Measurements from ENCODE around the gene MVB12B.

MVB12B gene

DNA sequence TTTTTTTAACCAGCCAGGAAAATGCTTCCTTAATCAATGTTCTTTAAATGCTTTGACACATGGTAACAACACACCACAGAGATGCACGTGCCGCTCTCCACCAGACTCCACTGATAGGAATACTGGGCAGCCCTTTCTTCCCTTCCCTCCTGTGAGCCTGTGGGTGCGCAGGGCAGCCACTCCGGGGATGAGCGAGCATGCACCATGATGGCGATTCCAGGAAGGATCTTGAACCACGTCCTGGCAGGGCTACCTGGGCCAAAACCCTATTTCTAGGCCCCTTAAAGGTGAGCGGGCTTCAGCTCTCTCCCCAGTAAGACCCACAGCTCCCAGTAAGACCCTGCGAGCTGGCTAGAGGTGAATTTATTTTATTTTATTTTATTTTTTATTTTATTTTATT lies 128.2 kb downstream of the MVB12B start:
- H3K4me3 ChIP-seq (replicated peaks; ENCODE audit: low read depth, low read length): no peak overlapping the region
- DNase-seq (ENCODE audit: extremely low read depth, low read depth): no peak
- TF ChIP-seq, protein P1, sequence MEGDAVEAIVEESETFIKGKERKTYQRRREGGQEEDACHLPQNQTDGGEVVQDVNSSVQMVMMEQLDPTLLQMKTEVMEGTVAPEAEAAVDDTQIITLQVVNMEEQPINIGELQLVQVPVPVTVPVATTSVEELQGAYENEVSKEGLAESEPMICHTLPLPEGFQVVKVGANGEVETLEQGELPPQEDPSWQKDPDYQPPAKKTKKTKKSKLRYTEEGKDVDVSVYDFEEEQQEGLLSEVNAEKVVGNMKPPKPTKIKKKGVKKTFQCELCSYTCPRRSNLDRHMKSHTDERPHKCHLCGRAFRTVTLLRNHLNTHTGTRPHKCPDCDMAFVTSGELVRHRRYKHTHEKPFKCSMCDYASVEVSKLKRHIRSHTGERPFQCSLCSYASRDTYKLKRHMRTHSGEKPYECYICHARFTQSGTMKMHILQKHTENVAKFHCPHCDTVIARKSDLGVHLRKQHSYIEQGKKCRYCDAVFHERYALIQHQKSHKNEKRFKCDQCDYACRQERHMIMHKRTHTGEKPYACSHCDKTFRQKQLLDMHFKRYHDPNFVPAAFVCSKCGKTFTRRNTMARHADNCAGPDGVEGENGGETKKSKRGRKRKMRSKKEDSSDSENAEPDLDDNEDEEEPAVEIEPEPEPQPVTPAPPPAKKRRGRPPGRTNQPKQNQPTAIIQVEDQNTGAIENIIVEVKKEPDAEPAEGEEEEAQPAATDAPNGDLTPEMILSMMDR (IDR thresholded peaks at IDR 0.05; ENCODE audit: low read depth, low read length, missing control alignments): no peak

DNA sequence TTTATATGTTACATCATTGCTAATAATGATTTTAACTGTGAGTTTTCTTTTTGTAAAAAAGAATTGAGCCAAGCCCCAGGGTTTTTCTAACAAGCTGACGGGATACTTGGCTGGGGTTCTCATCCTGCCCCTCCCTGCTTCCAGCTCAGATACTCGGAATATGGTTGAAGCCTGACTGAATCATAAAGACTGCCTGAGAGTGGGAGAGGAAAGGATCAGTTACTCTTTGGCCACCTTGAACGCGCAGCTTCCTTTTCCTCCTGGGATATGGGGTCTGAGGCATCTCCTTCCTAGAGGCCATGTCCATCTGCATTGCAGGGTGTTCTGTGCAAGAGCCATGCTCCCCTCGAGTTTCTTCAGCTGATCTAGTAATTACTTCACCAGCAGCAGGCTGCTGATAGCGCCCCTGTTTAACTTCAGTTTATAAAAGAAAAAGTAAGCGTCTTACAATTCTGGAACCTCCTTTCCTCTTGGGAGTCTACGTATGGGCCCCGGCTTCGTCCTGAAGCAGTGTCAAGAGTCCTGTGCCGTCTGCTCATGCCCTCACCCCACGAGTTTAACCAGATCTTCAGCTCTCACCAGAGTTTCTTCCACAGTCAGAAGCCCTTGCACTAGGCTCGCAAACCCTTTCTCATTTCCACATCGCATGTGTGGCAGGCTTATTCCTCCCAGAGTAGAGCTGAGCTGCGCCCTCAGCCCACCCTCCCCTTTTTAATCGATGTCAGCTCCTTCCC lies 130.0 kb downstream of the MVB12B start:
- no peak overlapping the region for H3K4me3 ChIP-seq (replicated peaks; ENCODE audit: low read depth, low read length)
- TF ChIP-seq, protein P1 (IDR thresholded peaks at IDR 0.05; ENCODE audit: low read depth, low read length, missing control alignments): no peak
- no peak for DNase-seq (ENCODE audit: extremely low read depth, low read depth)

DNA sequence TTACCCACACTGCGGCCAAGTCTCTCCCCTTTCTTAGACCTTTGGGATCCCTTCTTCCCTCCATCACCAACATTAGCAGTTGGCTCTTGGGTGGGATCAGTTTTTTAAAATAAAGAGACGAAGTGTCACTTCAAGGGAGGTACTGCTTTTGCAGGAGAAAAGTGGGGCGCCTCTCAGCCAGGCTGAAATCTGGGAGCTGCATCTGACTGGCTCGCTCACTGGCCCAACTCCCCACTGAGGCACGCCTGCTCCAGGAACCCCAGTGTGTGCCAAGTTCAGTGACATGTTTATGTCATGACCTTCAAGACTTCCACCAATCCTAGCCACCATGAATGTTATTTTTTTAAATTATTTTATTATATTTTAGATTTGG lies 130.5 kb downstream of the MVB12B start:
- H3K4me3 ChIP-seq (replicated peaks; ENCODE audit: low read depth, low read length): no peak overlapping the region
- DNase-seq (ENCODE audit: extremely low read depth, low read depth): no peak
- TF ChIP-seq, protein P1 (IDR thresholded peaks at IDR 0.05; ENCODE audit: low read depth, low read length, missing control alignments): no peak

DNA sequence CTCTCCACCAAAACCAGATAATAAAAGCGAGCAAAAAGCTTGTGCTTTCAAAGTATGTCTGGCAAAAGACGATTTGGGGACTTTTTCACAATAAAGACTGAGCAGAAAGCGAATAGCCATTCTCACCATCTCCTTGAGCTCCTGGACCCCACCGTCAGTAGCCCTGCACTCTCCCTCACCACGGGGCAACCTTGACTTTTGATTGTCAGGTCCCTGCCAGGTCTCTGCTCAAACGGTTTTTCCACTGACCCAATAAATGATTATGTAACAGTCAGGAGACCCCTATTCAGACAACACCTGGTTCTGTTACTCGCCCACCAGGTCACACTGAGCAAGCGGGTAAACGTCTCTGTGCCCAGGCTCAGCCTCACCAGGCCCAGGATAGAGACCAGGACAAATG lies 131.3 kb downstream of the MVB12B start:
- DNase-seq (ENCODE audit: extremely low read depth, low read depth): no peak
- TF ChIP-seq, protein P1 (IDR thresholded peaks at IDR 0.05; ENCODE audit: low read depth, low read length, missing control alignments): no peak
- no peak overlapping the region for H3K4me3 ChIP-seq (replicated peaks; ENCODE audit: low read depth, low read length)

DNA sequence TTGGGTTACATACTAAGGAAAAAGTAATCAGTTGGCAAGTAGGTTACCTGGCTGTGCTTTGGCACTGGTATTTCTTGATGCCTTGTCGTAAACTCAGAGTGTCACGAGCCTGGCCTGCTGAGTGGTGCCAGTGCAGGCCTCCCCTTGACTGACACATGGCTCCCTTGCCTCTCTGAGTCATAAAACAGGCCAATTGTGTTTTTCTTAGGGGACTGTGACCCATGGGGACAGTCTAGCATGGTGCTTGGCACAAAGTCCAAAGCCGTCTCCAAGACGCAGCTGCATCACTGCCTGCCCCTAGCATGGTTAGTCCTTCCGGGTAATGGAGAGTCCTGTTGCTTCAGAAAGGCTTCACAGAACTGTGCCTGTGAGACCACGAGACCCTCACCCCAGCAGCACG lies 132.5 kb downstream of the MVB12B start:
- no peak for DNase-seq (ENCODE audit: extremely low read depth, low read depth)
- TF ChIP-seq, protein P1 (IDR thresholded peaks at IDR 0.05; ENCODE audit: low read depth, low read length, missing control alignments): no peak

DNA sequence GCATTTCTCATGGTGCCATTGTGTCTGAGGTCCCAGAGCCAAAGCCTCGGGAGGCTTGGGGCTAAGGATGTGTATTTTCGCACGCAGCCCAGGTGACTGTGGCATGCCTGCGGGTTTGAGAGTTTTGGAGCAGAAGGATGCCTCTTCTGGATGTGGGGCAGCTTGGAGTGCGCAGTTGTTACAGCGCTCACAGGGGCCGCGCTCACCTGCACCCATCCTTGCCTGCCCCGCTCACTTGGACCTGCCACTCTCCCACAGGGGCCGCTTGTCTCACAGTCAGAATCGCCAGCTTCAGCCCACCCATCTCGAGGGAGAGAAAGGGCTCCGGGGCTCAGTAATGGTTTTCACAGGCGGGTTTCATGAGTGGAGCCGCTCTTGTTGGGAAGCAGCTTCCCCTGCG lies 132.9 kb downstream of the MVB12B start:
- no peak for DNase-seq (ENCODE audit: extremely low read depth, low read depth)
- no peak overlapping the region for H3K4me3 ChIP-seq (replicated peaks; ENCODE audit: low read depth, low read length)
- TF ChIP-seq, protein P1 (IDR thresholded peaks at IDR 0.05; ENCODE audit: low read depth, low read length, missing control alignments): no peak

More for the DNA sequence above, 132.5 kb downstream of the MVB12B start:
- no peak overlapping the region for H3K4me3 ChIP-seq (replicated peaks; ENCODE audit: low read depth, low read length)

Measured in HFF-Myc (cell line).